Muscle layer of duodenum (tissue), 2 donors: ENCODE data around the gene F10.
A peak's percentile ranks its signal among the peaks of the same experiment; 100 is the strongest.

Source experiments
- H3K27ac ChIP-seq: one replicate; pipeline ENCODE4 v1.7.0; 2013; ENCODE audit warnings: mild to moderate bottlenecking, low read length
- H3K27me3 ChIP-seq: one replicate; pipeline ENCODE4 v1.7.0; 2013; ENCODE audit warnings: low read depth, mild to moderate bottlenecking, control low read depth, low read length
- H3K36me3 ChIP-seq, 2 donors: one replicate each; pipeline ENCODE4 v1.7.0; 2013; ENCODE audit warnings: low read length in 2 of 2, control low read depth in 1 of 2, mild to moderate bottlenecking in 1 of 2; ENCODE audit not compliant: insufficient read depth in 2 of 2, control insufficient read depth in 1 of 2
- H3K4me1 ChIP-seq, 2 donors: one replicate each; pipeline ENCODE4 v1.7.0; 2013; ENCODE audit warnings: low read length in 2 of 2, mild to moderate bottlenecking in 2 of 2, control low read depth in 1 of 2, moderate library complexity in 1 of 2; ENCODE audit not compliant: insufficient read depth in 2 of 2, control insufficient read depth in 1 of 2
- H3K4me3 ChIP-seq, 2 donors: one replicate each; pipeline ENCODE4 v1.7.0; 2013; ENCODE audit warnings: low read length in 2 of 2, low read depth in 1 of 2, mild to moderate bottlenecking in 1 of 2
- H3K9me3 ChIP-seq, 2 donors: one replicate each; pipeline ENCODE4 v1.7.0; 2013; ENCODE audit warnings: low read length in 2 of 2, control low read depth in 1 of 2, mild to moderate bottlenecking in 1 of 2; ENCODE audit not compliant: control insufficient read depth in 1 of 2
- donor health status: healthy.

The F10 gene

GRCh38 chr13:113146750-113147149, 24.2 kb downstream of the F10 start:
- no peak overlapping the region for H3K27ac ChIP-seq
- no peak overlapping the region for H3K4me3 ChIP-seq
- H3K9me3 ChIP-seq, result no peaks in the 10 kb centered on the region
- no peaks in the 10 kb centered on the region for H3K27me3 ChIP-seq
- no peaks in the 10 kb centered on the region for H3K36me3 ChIP-seq
- H3K4me1 ChIP-seq, result no peaks in the 10 kb centered on the region

- Histone ChIP-seq H3K4me1 (no peaks in the 10 kb centered on the region), H3K27ac (no peak overlapping the region), H3K27me3 (no peaks in the 10 kb centered on the region), H3K4me3 (no peak overlapping the region), H3K9me3 (no peaks in the 10 kb centered on the region), H3K36me3 (no peaks in the 10 kb centered on the region)
Observed at GRCh38 chr13:113147206-113147605, 24.6 kb downstream of the F10 start.

DNA sequence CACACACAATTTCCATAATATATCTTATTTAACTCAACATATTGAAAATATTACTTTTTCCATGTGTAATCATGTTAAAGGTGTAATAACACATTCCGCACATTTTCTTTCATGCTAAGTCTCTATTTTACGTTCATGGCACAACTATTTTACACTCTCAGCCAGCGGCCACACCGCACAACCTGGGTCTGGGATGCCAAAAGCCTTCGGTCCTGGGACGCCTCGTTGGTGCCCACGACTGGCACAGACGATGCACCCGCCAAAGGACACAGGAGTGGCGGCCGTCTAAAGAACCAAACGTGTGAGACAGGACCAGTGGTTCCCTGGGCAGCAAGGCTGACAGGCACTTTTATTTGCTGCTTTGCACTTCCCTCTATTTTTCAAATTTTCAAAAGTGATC, 25.8 kb downstream of the F10 start:
- H3K27me3 ChIP-seq, result no peaks in the 10 kb centered on the region
- H3K4me3 ChIP-seq, result no peak overlapping the region
- H3K27ac ChIP-seq, result no peak overlapping the region
- H3K36me3 ChIP-seq, result no peaks in the 10 kb centered on the region
- H3K9me3 ChIP-seq, result no peaks in the 10 kb centered on the region
- peaks cover 0 to 9% of the 10 kb centered on the region in 2 donors for H3K4me1 ChIP-seq

DNA sequence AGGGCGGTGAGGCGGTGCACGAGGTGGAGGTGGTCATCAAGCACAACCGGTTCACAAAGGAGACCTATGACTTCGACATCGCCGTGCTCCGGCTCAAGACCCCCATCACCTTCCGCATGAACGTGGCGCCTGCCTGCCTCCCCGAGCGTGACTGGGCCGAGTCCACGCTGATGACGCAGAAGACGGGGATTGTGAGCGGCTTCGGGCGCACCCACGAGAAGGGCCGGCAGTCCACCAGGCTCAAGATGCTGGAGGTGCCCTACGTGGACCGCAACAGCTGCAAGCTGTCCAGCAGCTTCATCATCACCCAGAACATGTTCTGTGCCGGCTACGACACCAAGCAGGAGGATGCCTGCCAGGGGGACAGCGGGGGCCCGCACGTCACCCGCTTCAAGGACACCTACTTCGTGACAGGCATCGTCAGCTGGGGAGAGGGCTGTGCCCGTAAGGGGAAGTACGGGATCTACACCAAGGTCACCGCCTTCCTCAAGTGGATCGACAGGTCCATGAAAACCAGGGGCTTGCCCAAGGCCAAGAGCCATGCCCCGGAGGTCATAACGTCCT, 26.4 kb downstream of the F10 start:
- Histone ChIP-seq H3K4me3 (no peak overlapping the region), H3K27me3 (no peaks in the 10 kb centered on the region), H3K4me1 (peaks cover 0 to 11% of the 10 kb centered on the region in 2 donors), H3K36me3 (no peaks in the 10 kb centered on the region), H3K27ac (no peak overlapping the region), H3K9me3 (no peaks in the 10 kb centered on the region)

DNA sequence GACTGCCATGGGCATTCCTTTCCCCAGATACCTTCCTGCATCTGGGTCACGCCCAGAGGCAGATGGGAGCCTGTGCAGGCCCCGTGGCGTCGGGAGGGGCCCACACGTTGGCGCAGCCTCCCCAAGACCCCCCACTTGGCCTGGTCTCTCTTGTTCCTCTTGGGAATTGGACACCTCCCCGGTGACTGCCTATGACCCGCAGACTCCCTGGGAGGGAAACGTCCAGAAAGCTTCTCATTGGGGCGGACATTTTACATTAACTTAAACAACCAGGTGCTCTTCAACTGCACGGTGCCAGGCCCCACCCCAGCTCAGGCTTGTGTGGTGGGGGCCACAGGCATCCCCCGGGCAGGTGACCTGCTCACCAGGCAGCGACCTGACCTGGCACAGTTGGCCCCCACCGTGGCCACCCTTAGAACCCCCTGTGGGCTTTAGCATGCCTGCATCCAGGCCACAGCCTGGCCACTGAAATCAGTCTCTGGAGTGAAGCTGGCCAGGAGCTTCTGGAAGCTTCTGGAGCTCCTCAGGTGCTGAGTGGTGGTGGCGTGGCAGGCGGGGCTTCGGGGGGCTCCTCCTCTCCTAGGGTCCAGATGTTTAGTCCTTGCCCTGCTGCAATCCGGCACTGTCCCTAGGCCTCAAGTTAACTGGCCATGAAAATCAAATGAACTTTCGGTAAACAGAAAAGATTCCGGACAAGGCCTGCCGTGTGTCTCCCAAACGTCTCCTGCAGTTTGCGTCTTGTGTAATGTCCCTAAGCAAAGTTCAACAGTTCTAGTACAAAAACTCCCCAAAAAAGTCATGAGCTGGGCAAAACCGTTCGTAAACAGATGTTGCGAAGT, 27.3 kb downstream of the F10 start:
- Histone ChIP-seq H3K4me3 (no peak overlapping the region), H3K27ac (no peak overlapping the region), H3K4me1 (peaks cover 0 to 11% of the 10 kb centered on the region in 2 donors), H3K36me3 (no peaks in the 10 kb centered on the region), H3K27me3 (no peaks in the 10 kb centered on the region), H3K9me3 (no peaks in the 10 kb centered on the region)

GRCh38 chr13:113150550-113151365, 28.2 kb downstream of the F10 start:
- H3K27me3 ChIP-seq, result no peaks in the 10 kb centered on the region
- H3K9me3 ChIP-seq, result no peaks in the 10 kb centered on the region
- no peak overlapping the region for H3K4me3 ChIP-seq
- no peak overlapping the region for H3K27ac ChIP-seq
- H3K4me1 ChIP-seq, result peaks cover 0 to 11% of the 10 kb centered on the region in 2 donors
- no peaks in the 10 kb centered on the region for H3K36me3 ChIP-seq

DNA sequence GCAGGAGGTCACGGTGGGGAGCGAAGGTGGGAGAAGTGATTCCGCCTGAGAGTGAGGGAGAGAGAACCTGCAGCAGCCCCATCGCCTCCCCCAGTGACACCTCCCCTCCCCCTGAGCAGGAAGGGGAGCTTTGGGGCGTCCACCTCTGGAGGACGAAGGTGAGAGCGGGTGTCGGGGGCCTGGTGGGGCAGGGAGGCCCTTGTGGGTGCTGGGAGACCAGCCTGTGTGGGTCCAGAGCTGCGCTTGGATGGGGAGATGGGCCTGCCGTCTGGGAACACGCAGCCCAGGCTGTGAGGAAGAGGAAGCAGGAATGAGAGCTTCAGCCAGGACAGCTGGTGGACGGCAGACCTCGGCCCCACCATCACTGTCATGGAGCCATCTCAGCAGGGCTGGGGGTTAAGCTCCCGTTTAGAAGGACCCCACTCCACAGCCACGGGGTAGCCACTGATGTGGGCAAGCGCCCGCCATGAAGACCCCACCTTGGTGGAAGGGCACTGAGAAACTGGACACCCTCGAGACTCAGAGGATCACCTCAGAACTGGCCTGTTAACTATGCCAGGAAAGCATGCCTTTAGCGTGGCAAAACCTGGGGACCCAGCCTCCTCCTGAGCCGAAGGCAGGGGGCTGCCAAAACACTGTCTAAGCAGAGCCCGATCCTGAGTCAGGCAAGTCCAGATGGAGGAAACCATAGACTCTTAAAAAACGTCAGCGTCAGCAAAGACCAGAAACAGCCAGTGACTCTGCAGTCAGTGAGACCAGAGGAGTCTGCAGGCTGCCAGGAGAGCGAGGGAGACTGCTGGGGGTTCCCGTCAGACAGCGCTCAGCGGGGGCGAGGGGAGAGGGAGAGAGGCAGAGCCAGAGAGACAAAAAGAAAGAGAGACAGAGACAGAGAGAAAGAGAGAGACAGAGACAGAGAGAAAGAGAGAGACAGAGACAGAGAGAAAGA, 29.4 kb downstream of the F10 start:
- H3K36me3 ChIP-seq, result no peaks in the 10 kb centered on the region
- no peak overlapping the region for H3K27ac ChIP-seq
- H3K4me3 ChIP-seq, result peak overlapping the region; percentile 0 to 58
- no peaks in the 10 kb centered on the region for H3K27me3 ChIP-seq
- peaks cover 0 to 11% of the 10 kb centered on the region in 2 donors for H3K4me1 ChIP-seq
- no peaks in the 10 kb centered on the region for H3K9me3 ChIP-seq

DNA sequence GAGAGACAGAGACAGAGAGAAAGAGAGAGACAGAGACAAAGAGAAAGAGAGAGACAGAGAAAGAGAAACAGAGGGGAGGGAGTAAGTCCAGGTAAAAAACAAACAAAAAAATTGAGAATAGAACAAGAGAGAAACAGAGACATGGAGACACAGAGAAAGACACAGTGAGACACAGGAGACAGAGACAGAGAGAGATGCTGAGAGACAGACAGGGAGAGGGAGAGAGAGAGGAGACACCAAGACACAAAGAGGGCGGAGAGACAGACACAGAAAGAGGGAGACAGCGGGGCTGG, 30.0 kb downstream of the F10 start:
- Histone ChIP-seq H3K27me3 (no peaks in the 10 kb centered on the region), H3K36me3 (no peaks in the 10 kb centered on the region), H3K27ac (no peak overlapping the region), H3K4me3 (peak overlapping the region; percentile 0 to 58), H3K9me3 (no peaks in the 10 kb centered on the region), H3K4me1 (peaks cover 0 to 11% of the 10 kb centered on the region in 2 donors)

- Histone ChIP-seq H3K36me3 (no peaks in the 10 kb centered on the region), H3K4me3 (peak overlapping the region; percentile 53 to 58), H3K27ac (peak overlapping the region; percentile 49), H3K4me1 (peaks cover 0 to 11% of the 10 kb centered on the region in 2 donors), H3K27me3 (no peaks in the 10 kb centered on the region), H3K9me3 (no peaks in the 10 kb centered on the region)
Observed at GRCh38 chr13:113152984-113153809, 30.6 kb downstream of the F10 start.
